ENCODE data around the gene IL3. TPM values are rescaled to one million over a fixed set of nuclear protein-coding genes. Genes with fewer than 3 reads are reported as not detected.

IL3 gene
- total RNA-seq (2014; rRNA removed; shearing (Covaris generic)): not detected in 2 replicates

- no peak for DNase-seq (ENCODE audit: low spot score)
- in situ Hi-C loops (cut with HindIII; ENCODE audit: low sequenced_read_pairs): no loop called here
These were observed at the start of gene IL3 for GRCh38 chr5:132060501-132061161. Gene IL3 (plus strand): TSS chr5:132060655. CDS start chr5:132060707, 52 bp downstream.

- no peak for DNase-seq (ENCODE audit: low spot score)
- in situ Hi-C loops (cut with HindIII; ENCODE audit: low sequenced_read_pairs): no loop called here
These were observed 49.4 kb upstream of the IL3 start for GRCh38 chr5:132010989-132011621.

GRCh38 chr5:132011622-132012343 is 48.7 kb upstream of the IL3 start, which contains the start of gene ACSL6:
Gene ACSL6 (minus strand): TSS chr5:132011658. CDS start chr5:132011553, 105 bp downstream.
- in situ Hi-C loops (cut with HindIII; ENCODE audit: low sequenced_read_pairs): no loop called here
- peak; percentile 72 for DNase-seq (ENCODE audit: low spot score)

DNA sequence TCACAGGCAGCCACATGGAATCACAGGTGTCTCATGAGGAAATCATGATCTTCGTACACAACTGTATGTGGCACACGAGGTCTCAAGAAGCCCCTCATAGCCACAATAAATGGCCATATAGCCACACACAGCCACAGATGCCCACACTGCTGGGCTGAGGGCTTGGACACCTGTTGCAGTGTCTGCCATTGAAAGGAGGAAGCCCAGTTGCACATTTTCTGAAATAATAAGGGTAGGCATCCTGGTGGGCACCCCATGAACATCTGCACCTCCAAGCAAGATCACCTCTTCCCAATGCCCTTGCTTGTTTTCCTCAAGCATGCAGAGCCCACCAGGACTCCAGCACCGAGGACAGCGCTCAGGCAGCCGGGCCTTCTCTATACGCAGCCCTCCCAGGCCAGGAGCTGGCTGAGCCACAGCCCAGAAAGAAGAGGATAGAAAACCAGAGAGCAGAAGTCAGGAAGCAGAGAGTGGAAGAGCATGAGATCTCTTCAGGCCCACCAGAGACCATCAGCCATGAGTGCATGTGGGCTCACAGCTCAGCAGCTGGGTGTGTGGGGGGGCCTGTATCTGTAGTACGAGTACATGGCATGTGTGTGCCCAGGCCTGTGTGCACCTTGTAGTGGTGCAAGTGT is 48.0 kb upstream of the IL3 start:
- DNase-seq (ENCODE audit: low spot score): no peak
- in situ Hi-C loops (cut with HindIII; ENCODE audit: low sequenced_read_pairs): no loop called here

DNA sequence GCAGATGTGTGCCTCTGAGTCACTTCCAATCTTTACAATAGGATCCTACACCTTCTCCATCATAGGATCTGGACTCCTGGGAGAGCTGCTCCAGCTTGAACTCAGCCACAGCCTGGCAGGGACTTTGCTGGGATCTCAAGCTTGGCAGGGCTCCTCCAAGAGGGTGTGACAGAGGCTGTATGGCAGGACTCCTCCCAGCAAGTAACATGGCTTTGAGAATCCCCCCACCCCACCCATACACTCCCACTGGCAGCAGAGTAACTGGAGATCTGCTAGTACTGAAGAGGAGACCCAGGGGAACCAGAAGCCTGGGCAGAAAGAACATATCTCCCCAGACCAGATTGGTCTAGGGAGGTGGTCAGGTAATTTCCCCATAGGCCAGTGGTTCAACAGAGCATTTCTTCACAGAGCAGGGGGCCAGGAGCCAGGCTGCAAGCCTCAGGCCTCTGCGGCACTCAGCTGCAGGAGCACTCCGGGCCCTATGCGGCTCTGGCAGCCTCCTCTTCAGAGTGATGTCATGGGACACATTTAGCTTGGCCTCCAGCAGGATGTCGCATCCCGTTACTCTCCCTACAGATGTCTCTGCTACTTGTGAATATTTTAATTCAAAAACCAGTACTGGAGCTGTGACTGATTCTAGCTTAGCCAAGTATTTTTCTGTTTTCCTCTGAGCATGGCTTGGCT is 47.3 kb upstream of the IL3 start:
- in situ Hi-C loops (cut with HindIII; ENCODE audit: low sequenced_read_pairs): no loop called here
- DNase-seq (ENCODE audit: low spot score): peak; percentile 67

- no peak for DNase-seq (ENCODE audit: low spot score)
- in situ Hi-C loops (cut with HindIII; ENCODE audit: low sequenced_read_pairs): no loop called here
These were observed 46.7 kb upstream of the IL3 start for GRCh38 chr5:132013711-132014110.

DNA sequence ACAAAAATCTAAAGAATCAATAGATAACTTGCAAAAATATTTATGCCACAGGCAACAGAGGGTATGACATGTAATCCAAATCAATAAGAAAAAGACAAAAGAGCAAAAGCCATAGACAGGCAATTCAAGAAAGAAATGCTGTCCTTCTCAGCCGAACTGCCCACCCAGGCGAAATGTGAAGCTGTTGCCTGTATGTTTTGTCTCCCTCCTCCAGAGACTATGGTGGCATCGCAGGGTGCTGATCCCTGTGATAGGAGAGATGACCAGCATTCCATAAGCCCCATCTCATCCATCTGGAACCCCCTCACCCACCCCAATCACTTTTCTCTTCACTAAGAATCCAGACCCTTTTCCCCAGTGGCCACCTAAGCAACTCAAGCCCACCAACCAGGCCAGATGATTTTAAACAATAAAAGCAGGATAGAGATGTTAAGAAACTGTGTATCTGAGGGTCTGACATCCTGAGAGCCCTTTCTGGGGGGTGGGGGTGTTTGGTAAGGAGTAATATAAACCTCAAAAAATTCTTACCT is 43.7 kb upstream of the IL3 start:
- in situ Hi-C loops (cut with HindIII; ENCODE audit: low sequenced_read_pairs): no loop called here

GRCh38 chr5:132017316-132017715 is 43.1 kb upstream of the IL3 start:
- in situ Hi-C loops (cut with HindIII; ENCODE audit: low sequenced_read_pairs): no loop called here
- DNase-seq (ENCODE audit: low spot score): no peak

More for the DNA sequence above, 43.7 kb upstream of the IL3 start:
- no peak for DNase-seq (ENCODE audit: low spot score)

GRCh38 chr5:132017738-132018625 is 42.5 kb upstream of the IL3 start:
- in situ Hi-C loops (cut with HindIII; ENCODE audit: low sequenced_read_pairs): no loop called here
- DNase-seq (ENCODE audit: low spot score): no peak

DNA sequence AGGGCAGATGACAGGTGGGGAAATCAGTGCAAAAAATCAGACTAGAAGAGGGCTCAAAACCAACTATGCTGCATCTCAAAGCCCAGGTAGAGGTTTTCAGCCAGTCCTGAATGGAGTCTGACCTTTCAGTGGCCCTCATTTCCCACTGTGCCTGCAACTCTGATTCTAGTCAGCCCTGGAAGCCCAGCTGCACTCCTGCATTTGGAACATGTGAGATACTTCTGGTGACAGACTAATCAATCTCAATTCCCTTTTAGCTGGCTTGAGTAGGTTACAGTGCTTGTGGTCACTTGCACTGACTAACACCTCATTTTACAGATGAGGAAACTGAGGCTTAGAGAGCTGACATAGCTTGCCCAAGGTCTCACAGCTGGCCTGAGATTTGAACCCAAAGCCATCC is 41.1 kb upstream of the IL3 start:
- no peak for DNase-seq (ENCODE audit: low spot score)
- in situ Hi-C loops (cut with HindIII; ENCODE audit: low sequenced_read_pairs): no loop called here

DNA sequence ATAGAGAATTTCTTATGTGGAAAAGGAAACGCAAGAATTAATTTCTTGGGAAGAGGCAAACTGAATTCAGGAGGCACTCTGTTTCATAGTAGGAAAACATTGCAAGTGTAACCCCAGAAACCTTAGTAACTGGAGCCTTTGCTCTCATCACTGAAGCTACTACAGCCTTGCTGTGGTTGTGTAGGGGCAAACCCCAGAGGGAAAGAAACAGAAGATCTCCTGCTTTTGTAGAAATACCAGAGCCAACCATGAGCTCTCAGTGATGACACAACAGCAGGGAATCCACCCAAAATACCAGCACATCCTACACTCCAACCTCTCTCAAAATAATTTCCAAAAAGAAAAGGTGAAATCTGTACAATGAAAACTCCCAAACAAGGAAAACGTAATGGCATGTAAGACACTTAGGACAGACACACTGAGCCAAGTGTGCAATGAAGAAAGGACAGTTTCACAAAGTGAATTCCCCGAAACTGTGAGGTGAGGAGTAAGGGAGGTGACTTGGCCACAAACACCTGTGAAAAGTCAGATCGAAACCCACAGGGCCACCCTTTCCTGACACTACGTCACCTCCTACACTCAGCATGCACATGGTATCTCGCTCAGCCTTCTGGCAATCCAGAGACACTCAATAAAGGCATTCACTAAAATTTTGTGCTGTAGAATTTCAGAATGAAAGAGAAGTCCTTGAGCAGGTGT is 40.4 kb upstream of the IL3 start:
- no peak for DNase-seq (ENCODE audit: low spot score)
- in situ Hi-C loops (cut with HindIII; ENCODE audit: low sequenced_read_pairs): no loop called here

DNA sequence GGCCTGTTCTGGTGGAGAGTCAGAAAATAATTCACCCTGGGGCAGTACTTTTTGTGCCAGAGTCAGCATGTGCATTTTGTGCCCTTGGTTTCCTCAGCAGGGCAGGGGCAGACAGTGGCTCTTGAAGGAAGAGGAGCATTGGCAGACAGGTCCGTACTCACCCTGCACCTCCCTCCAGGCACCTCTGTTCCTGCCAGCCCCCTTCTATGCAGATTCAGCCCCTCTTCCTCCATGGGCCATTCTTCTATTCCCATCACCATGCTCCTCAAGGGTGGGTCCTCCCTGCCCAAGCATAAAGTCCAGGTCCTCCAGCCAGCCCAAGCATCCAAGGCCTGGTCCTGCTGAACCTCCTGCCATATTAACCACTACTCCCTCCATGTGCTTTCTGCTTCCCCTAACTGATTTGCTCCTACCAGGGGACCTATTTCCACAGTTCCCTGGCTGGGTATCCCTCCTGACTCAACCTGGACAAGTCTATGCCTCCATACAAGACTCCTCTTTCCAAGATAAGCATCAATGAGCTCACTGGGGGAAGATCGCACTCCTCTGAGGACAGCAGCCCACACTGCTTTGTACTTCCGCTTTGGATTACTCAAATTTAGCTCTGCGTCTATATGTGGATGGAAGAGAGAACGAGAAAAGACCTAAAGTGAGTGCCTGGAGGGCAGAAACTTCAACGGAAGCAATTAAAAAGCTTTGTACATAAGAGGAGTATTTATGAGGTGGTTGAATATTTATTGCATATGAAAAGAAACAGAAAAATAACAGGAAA is 39.7 kb upstream of the IL3 start:
- no peak for DNase-seq (ENCODE audit: low spot score)
- in situ Hi-C loops (cut with HindIII; ENCODE audit: low sequenced_read_pairs): no loop called here

DNA sequence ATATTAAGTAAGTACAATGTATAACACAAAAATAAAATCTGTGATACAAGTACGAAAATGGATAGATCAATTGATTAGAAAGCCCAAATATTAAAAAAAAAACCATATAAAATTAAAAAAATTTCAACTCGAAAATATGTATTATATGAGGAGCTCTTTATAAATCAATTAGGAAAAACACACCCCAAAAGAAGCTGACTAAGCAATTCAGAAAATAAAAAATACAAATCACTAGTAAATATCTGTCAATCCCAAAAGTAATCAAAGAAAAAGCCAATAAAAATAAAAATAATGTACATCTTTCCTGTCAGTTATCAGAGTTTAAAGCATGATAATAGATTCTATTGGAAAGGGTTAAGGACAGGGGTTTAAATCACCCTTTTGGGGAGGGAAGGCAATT is 38.8 kb upstream of the IL3 start:
- in situ Hi-C loops (cut with HindIII; ENCODE audit: low sequenced_read_pairs): no loop called here
- DNase-seq (ENCODE audit: low spot score): no peak

DNA sequence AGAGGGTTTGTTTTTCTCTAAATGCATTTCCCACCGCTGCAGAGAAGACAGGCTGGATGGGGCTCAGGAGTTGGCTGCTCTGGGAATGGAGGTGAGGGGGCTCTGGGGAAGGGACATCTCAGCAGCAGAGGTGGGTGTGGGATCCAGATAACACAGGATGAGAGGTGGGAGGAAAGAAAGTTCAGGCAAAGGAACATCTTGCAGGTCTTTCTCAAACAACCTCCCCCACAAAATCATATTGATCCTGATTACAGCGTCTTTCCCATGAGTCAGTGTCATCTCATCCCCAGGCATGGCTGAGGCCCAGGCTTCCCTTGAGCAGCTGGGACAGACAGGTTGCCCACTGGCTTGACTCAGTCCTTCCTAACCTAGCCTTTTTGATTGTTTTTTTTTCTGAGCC is 37.7 kb upstream of the IL3 start:
- DNase-seq (ENCODE audit: low spot score): no peak
- in situ Hi-C loops (cut with HindIII; ENCODE audit: low sequenced_read_pairs): no loop called here

- in situ Hi-C loops (cut with HindIII; ENCODE audit: low sequenced_read_pairs): no loop called here
- no peak for DNase-seq (ENCODE audit: low spot score)
These were observed 37.0 kb upstream of the IL3 start for GRCh38 chr5:132023258-132024116.

- no peak for DNase-seq (ENCODE audit: low spot score)
- in situ Hi-C loops (cut with HindIII; ENCODE audit: low sequenced_read_pairs): no loop called here
These were observed 36.4 kb upstream of the IL3 start for GRCh38 chr5:132024117-132024435.

Data from G401 (cell line).